ENCODE measurements around the gene UGP2.
"Not testable (repeated sequence)": the region's sequence is repeated elsewhere in the genome, so short reads cannot be mapped to it uniquely, and the experiment has no call there.

Gene UGP2

GRCh38 chr2:63893163-63893562 is 51.5 kb downstream of the UGP2 start:
- no peak for DNase-seq (ENCODE audit: low read depth)

- no peak for DNase-seq (ENCODE audit: low read depth)
Measured at GRCh38 chr2:63894167-63894566, 52.5 kb downstream of the UGP2 start.

- DNase-seq (ENCODE audit: low read depth) = no peak
Measured at GRCh38 chr2:63898839-63899238, 57.1 kb downstream of the UGP2 start.

- no peak for DNase-seq (ENCODE audit: low read depth)
Measured at GRCh38 chr2:63899639-63900038, 57.9 kb downstream of the UGP2 start.

- no peak for DNase-seq (ENCODE audit: low read depth)
Measured at GRCh38 chr2:63902149-63902548, 60.5 kb downstream of the UGP2 start.

GRCh38 chr2:63903003-63903402 is 61.3 kb downstream of the UGP2 start:
- DNase-seq (ENCODE audit: low read depth) = no peak

GRCh38 chr2:63914311-63914710 is 72.6 kb downstream of the UGP2 start:
- DNase-seq (ENCODE audit: low read depth) = no peak

- no peak for DNase-seq (ENCODE audit: low read depth)
Measured at GRCh38 chr2:63926815-63927214, 85.1 kb downstream of the UGP2 start.

- not testable (repeated sequence) for DNase-seq (ENCODE audit: low read depth)
Measured at GRCh38 chr2:63932104-63932503, 90.4 kb downstream of the UGP2 start.
